PC-9 (cell line): Measurements from ENCODE around the gene PRRX1.

Experiments used
- CTCF ChIP-seq: fragments of 200-600 bp; sonication (generic); conservative IDR thresholded peaks from 2 replicates; pipeline ENCODE4 v1.6.1; 2017; ENCODE audit warnings: mixed run types, antibody characterized with exemption, mild to moderate bottlenecking, moderate library complexity
- EZH2 ChIP-seq: fragments of 200-600 bp; sonication (generic); IDR thresholded peaks from 2 replicates; pipeline ENCODE4 v1.8.0; 2017; ENCODE audit warnings: antibody characterized with exemption, low read depth

- no peak for TF ChIP-seq CTCF
- no peak for TF ChIP-seq EZH2
Observed at GRCh38 chr1:170703591-170703990, 39.7 kb downstream of the PRRX1 start.
